Stimulated activated CD4-positive, alpha-beta T cell treated with anti-CD3 and anti-CD28 coated beads, Interleukin-1b, Interleukin-23, amount 100 ng/mL, for 24 hours (primary cell): ENCODE results near the gene ADARB1.

Source experiments
- DNase-seq, 4 experiments: peaks; one replicate each; pipeline ENCODE4 v3.0.0-alpha.2; 2020; ENCODE audit warnings: low read depth in 4 of 4, low spot score in 1 of 4

Gene ADARB1

DNA sequence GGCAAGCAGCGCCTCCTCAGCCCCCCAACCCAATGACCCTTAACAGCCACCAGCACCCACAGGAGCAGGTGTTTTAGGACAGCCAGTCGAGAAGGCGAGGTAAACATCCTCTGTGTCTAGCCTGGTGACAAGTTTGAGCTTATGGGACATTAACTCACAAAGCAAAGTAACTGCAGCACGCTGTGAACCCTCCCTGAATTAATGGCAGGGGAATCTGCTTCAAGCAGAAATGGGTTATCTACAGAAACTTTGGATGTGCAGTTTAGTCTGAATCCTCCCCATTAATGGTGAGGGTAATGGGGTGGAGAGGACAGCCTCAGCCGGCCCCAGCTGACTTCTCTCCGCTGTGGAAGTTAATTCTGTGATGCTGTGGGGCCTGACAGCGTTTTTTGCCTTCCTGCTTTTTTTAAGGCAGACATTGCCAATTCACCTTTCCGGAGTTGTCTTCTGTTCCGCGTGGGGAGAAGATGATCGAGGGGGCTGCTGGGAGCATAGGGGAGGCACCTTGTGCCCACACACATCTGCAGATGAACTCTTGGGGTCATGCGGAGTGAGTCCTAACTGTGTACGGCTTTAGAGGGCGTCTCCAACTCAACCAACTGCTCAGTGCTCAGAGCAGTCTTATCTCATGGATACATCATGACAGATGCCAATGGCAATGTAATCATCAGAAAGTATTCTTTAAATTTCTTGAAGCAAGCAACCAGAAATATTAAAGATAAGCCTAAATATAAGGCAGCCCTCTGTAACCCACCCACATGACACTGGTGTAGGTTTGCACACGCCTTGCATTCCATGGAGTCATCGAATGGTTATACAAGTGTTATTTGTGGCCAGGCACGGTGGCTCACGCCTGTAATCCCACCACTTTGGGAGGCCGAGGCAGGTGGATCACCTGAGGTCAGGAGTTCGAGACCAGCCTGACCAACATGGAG lies 172.3 kb downstream of the ADARB1 start:
- DNase-seq = no peak

DNA sequence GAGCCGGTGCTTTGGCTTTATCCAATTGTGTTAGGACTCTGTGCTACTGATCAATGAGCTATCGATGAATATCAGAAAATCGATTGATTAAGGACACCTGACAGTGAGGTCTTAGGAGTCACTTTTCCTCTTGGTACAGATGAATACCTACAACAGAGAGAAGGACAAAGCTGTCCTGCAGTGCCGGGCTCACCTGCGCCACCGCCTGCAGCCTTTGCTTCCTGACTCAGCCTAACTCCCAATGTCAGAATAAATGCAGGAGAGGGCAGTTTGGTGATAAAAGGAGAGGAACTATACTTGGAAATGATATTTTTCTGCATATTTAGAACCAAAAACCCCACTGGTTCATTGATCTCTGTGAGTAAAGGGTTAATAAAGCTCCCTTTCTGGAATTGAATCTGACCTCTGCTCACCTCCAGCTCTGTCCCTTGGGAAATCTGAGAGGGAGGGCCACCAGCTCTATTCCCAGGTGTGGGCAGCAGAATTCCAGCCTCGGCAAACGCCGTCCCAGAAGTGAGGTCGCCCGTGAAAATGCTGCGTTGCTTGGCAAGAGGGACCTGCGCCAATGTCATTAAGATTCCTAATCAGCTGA lies 174.0 kb downstream of the ADARB1 start:
- DNase-seq = no peak

DNA sequence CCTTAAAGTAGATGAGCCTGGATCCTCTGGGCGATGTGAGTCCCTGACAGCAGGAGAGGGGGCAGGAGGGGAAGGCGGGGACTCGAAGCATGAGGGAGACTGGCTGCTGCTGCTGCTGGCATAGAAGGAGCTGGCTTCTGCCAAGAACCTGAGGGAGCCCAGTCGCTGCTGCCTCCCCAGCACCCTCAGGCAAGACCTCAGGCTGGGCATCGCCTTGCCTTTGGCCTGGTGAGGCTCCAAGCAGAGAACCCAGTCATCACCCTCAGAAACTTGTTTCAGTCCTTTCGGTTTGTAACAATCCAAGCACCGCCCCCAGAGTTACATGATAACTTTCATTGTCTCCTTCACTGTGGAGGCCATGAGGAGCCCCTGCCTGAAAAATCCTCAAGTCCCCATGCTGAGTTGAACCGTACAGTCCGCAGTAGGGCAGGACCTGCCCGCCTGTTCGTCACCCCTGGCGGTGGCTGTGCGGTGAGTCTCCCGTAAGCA lies 174.6 kb downstream of the ADARB1 start:
- no peak for DNase-seq

DNA sequence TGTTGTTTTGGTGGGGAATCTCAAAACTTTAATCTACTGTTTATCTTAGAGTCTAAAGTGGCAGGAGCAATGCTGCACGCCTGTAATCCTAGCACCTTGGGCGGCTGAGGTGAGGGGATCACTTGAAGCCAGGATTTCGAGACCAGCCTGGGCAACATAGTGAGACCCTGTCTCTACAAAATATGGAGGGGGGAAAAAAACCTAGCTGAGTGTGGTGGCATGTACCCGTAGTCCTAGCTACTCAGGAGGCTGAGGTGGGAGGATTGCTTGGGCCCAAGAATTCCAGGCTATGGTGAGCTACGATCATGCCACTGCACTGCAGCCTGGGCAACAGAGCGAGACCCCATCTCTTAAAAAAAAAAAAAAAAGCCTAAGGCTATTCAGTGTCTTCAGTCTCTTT lies 175.2 kb downstream of the ADARB1 start:
- no peak for DNase-seq

DNA sequence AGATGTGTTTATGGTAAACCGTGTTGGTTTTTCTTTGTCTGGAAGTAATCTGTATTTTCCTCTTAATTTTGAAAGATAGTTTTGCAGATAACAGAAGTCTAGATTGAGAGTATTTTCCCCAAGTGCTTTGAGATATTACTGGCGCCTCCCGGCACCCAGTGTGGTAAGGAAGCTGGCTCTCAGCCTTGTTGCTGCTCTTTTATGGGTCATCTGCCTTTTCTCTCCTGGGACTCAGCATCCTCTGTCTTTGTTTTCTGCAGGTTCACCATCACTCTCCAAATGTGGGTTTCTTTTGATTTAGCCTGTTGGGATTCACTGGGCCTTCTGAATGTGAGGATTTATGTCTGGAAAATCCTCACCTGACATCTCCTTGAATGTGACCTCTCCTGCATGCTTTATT lies 175.9 kb downstream of the ADARB1 start:
- no peak for DNase-seq

DNA sequence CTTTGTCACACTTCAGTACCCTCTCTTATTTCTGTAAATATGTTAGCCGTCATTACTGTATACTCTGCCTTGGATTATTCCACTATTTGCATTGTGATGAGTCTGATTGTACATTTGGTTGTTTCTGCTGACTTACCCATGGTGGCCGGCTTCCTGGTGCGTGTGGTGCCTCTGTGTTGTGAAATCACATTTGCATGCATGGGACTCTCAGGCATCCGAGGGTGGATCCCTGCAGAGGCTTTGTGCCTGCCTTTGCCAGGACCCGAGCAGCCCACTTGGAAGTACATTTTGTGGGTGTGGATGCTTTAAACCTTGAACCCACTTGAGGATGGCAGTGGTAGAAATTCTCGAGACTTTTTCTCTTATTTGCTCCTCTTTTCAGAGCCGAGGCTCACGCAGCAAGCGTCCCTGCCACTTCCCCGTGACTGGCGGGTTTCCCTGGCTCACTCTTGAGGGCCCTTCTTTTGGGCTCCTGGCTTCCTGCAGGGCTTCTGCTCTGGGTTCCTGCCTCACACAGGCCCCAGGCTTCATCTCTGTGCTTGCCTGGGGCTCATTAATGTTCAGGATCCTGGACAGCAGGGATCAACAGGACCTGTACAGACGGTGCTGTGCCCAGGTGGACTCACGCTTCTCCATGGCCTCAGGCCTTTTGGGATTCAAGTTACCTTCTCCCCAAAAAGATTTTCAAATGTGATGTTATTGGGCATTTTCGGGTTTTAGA lies 176.7 kb downstream of the ADARB1 start:
- DNase-seq = no peak

DNA sequence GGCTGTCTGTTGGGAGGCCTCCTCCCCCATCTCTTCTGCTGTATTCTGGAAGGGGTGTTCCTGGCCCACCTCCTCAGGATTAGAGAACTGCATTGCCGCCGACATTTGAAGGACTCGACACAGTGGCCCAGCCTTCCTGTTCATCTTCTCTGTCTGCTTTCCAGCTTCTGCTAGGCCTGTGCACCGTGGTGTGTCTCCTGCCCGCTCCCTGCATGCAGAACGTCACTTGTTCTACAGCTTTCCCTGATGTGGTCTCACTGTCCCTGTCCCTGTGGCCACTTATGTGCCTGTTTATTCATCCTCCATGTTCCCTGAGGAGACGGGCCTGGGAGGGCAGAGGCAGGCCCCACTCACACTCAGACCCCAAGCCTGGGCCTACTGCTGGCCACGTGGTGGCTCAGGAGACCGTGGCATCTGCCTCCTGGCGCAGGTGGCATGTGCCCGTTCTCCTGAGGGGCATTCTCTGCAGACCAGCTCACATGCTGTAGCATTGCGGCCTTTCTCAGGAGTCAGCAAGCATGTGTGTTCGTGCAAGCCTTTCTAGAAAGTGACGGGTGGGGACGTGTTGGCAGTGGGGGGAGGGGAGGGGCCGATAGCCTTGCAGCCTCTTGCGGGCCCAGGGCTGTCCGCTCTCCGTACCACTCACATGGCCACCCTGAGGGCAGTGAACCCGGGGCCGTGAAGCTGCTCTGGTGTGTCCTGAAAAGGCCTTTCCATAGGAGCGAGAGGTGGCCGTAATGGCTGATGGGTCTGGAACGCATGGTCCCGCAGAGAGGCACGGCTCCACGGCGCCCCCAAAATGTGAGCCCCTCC lies 177.5 kb downstream of the ADARB1 start:
- DNase-seq = no peak

DNA sequence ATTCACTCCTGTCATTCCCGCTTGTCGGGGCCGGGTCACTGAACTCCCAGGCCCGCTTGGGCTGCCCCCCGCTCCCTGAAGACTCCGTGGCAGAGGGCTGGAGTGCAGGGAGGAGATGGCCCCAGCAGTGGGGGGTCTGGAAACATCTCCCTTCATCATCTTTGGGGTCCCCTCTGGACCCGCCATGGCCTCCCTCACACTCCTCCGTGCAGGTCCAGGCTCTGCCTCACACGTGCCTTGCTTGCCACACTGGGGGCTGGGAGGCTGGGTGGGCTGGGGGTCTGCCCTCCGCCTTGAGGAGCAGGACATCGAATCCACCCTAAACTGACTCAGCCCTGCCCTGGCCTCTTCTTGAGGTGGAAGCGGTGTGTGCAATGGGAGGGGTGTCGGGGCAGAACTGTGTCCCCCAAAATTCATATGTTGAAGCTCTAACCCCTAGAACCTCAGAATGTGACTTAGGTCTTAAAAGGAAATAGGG lies 178.1 kb downstream of the ADARB1 start:
- no peak for DNase-seq

DNA sequence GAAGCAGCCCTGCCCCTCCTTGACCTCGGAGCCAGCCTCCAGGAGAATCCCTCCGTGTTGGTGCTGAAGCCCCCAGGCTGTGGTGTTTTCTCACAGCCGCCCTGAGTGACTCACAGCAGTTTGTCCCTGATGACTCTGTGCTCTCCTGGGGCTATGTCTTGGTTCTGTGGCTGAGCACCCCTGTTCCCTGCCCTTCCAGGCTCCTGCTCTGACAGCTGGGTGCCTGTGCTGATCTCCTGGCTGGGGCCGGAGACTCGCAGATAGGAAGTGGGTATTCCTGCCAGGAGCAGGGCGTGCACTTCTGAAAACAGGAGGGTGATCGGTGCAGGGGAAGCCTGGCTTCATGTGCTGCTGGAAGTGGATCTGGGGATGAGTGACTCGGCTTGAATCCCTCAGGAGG lies 178.8 kb downstream of the ADARB1 start:
- DNase-seq = no peak

DNA sequence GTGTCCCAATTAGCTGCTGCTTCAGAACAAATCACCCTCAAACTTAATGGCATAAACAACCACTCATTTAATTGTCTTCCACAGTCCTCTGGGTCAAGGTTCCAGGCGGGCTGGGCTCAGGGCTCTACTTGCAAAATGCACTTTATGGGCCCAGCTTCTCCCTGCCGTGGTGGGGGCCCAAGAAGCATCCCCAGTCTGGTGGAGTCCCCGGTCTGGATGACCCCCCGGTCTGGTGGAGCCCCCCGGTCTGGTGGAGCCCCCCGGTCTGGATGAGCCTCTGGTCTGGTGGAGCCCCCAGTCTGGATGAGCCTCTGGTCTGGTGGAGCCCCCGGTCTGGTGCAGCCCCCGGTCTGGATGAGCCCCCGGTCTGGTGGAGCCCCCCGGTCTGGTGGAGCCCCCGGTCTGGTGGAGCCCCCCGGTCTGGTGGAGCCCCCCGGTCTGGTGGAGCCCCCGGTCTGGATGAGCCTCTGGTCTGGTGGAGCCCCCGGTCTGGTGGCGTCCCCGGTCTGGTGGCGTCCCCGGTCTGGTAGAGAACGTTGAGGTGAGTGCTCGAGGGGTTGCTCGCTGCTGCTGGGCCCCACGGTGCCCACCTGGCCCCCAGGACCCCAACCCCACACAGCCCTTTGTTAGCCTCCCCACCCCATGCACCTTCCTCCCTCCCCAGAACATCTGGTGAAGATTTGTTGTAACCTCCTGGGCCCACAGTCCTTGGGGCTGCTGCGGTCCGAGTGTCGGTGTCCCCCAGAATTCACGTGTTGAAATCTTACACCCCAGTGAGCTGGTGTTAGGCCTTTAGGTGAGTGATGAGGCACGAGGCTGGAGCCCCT lies 179.5 kb downstream of the ADARB1 start:
- no peak for DNase-seq

DNA sequence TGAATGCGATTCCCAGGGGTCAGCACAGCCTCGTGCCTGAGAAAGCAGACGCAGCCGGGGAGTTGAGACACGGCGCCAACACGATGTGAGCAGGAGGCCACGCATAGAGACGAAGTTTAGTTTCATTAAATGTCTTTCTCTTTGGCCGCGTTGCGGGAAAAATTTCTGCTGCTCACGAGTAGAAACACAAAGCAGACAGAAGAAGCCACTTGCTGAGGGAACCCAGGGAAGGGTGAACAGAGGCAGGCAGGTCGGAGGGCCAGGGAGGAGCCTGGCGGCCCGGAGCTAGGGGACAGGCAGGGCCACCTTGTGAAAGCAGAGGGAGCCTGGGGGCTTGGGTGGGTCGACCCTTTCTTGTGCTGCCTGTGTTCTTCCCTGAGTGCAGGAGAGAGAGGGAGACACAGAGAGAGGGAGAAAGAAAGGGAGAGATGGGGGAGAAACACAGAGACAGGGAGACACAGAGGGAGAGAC lies 180.1 kb downstream of the ADARB1 start:
- no peak for DNase-seq

DNA sequence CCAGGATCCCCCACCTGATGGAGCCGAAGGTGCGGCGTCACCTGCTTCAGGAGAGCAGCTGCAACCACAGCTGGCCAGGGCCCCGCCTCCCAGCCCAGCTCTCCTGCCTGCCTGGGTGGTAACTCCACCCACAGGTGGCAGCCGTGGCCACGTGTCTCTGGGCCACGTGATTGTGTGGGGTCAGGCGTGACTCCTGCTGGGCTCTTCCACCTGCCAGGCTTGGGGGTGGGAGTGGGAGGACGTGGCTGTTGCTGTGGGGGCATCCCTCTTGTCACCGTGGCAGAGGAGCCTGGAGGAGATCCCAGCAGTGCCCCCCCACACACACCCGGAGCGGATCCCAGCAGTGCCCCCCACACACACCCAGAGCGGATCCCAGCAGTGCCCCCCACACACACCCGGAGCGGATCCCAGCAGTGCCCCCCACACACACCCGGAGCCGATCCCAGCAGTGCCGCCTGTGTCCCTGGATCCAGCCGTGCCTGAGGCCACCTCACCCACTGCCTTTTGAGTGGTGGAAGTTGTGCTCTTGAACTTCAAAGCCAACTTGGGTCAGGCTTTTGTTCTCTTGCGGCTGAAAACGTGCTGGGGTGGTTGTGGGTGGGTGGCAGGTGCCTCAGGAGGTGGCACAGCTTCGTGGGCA lies 181.1 kb downstream of the ADARB1 start:
- DNase-seq = no peak

DNA sequence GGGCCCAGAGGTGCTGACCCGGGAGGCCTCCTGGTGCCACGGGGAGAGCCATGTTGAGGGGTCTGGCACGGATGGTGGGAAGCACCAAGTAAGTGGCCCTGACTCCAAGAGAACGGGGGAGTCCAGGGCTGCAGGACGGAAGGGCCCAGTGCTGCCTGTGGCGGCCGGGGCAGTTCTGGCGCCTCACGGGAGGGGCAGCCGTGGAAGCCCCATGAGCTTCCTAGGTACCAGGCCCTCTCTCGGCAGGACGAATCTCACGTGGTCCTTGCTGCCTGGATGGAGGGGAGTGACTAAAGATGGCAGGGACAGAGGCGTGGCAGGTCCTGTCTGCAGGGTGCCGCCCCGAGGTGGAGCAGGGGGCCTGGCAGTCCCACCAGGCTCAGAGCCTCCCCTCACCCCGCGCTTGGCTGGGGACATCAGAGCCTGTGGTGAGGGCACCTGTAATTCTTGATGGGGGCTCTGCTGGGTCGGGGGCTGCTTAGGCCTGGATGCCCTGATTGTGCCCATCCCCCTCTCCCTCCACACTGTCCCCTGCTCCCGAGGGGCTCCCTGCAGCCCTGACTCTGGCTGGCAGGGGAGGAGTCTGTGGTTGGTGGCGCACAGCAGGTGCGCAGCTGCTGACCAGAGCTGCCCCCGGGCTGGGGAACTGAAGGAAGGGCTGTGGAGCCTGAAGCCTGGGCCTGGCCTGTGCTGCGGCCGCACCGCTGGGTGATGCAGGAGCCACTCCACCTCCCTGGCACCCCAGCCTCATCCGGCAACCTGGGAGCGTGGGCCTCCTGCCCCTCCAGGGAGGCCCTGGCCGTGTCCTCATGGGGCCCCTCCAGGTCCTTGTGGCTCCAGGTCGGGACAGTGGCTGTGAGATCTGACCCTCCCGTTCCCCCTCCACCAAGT lies 181.9 kb downstream of the ADARB1 start:
- no peak for DNase-seq

DNA sequence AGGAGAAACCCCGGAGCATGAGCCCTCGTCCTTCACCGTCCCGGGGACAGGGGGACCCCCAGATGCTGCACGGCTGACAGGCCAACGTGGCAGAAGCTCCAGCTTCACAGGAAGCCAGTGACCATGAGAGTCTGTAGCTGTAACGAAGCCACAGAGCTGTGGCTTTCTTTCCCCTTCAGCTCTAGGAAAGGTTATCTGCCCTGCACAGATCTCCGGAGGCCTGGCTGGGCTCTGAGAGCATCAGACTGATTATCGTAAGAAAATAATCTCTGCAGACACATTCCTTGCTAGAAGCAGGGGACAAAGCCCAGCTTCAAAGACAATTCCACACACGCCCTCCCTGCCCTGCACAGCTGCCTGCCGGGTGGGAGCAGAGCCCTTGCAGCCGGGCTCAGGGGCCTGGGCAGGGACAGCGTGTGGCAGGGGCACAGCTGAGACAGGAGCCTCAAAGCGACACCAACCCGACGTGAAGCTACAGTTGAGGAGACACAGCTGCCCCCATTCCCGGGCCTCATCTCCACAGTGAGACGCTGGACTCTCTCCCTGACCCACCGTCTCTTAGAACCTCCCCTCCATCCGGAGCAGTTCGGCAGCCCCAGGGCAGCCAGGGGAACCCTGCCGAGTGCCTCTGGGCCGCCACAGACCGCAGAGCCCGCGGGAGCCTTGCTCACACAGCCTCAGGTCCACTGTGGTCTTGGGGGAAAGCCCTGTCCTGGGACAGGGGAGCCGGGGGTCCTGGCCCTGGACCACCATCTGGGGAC lies 182.7 kb downstream of the ADARB1 start:
- no peak for DNase-seq

DNA sequence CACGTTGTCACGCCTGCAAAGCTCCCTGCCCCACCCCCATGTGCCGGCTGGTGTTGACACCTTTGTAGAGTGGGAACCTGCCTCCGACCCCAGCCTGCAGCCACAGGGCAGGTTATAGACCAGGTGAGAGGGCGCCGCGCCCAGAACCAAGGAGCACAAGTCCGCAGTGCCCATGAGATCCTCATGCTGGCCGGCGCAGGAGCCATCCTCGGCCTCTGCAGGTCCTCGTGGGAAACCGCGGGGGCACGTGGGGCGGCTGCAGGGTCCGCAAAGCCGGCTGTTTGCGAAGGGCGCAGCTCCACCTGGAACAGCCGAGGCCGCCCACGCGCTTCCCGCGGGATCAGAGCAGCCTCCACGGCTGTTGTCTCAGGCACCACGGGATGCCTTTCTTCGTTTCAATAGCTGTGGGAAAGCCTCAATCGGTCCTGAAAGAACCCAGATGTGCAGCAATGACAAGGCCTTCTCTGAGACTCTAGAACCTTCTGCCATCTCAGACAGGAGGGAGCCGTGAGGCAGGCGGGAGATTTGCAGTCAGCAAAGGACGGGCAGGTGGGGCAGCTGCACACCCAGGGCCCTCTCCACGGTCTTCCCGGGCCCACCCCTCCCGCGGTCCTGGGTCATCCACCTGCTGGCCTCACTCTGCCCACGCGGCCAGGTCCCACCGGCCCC lies 183.4 kb downstream of the ADARB1 start:
- no peak for DNase-seq

DNA sequence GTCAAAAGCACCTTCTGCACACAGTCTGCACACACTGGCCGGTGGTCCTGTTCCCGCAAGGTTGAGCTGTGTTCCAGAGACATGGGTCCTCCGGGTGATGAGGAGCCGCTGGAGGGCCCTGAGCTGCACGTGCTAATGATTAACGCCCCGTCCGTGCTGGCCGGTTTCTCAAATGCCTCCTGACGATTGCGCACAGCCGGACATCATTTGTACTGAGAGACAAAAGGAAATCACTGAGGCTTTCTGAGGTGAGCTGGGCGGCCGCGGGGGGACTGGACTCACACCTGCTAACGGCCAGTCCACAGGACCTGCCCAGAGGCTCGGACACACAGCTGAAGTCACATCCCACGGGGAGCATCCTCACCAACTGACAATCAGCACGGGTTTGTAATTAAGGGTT lies 184.1 kb downstream of the ADARB1 start:
- no peak for DNase-seq

DNA sequence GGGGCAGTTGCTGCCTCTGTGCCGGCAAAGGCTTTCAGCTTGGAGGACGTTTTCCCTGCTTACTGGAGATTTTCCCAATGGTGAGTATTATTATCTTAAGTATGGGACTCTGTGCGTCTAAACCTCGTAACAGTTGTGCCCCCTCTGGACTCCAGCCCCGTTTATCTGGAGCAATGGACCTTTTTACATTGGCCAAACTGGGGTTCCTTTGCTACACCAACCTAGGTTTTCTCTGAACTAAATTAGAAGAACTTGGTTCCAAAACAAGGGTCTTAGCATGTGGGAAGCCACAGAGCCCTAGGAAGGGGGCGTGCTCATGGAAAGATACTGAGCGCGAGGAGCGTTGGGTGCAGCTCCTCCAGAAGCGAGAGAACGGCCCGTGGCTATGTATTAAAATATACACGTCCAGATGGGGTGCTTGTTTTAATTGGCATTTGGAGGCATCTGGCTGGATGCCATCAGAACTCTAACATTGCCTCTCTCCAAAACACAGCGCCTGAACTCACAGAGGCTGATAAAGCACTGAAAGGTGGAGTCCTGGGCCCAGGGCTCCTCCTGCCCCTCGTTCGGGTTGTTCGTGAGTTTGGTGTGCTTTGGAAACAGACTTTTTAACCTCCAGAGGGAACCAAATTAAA lies 184.9 kb downstream of the ADARB1 start:
- no peak for DNase-seq
